ENCODE data around the gene CS. TPM values are rescaled to one million over a fixed set of nuclear protein-coding genes. Genes with fewer than 3 reads are reported as not detected.
A peak's percentile ranks its signal among the peaks of the same experiment; 100 is the strongest.

Gene CS
- total and polyA plus RNA-seq, 2 donors (not counting 1 experiment from before 2014, with no cell fraction given) = 117 to 170 TPM

GRCh38 chr12:56229082-56229481 lies 71.0 kb downstream of the CS start:
- H3K36me3 ChIP-seq (ENCODE audit: control insufficient read depth, insufficient read depth, low read length) = peaks cover 3% of the 10 kb centered on the region
- no peak overlapping the region for H3K9ac ChIP-seq (ENCODE audit: insufficient read depth, low read length)
- no peak overlapping the region for H2AFZ ChIP-seq (ENCODE audit: low read length)
- no peaks in the 10 kb centered on the region for H3K27me3 ChIP-seq (ENCODE audit: control insufficient read depth, insufficient read depth, low read length)
- no peak overlapping the region for H3K27ac ChIP-seq (ENCODE audit: insufficient read depth, low read length)
- no peaks in the 10 kb centered on the region for H4K20me1 ChIP-seq (ENCODE audit: control insufficient read depth, extremely low read depth, insufficient read depth, low read length)
- H3K79me2 ChIP-seq (ENCODE audit: control insufficient read depth, insufficient read depth, low read length) = no peaks in the 10 kb centered on the region
- TF ChIP-seq CTCF (conservative IDR thresholded peaks at IDR 0.05 in 1 of 2, IDR thresholded peaks at IDR 0.05 in 1 of 2; ENCODE audit: low read depth in 1 of 2, low read length in 2 of 2) (no peak), EZH2 (IDR thresholded peaks at IDR 0.05; ENCODE audit: low read length, missing control alignments) (no peak)
- no peak for DNase-seq (ENCODE audit: low read depth in 2 of 2)
- H3K4me2 ChIP-seq (ENCODE audit: extremely low read depth, insufficient read depth, low read length) = no peak overlapping the region
- no peak overlapping the region for H3K4me3 ChIP-seq (replicated peaks in 1 of 4; ENCODE audit: control extremely low read depth in 1 of 4, insufficient read depth in 1 of 4, low read depth in 3 of 4, low read length in 4 of 4)
- H3K4me1 ChIP-seq (ENCODE audit: control insufficient read depth, extremely low read depth, insufficient read depth, low read length) = peaks cover 3% of the 10 kb centered on the region
- H3K9me3 ChIP-seq (ENCODE audit: control insufficient read depth, insufficient read depth, low read depth, low read length) = no peaks in the 10 kb centered on the region

GRCh38 chr12:56224954-56225353 lies 75.2 kb downstream of the CS start:
- Histone ChIP-seq H2AFZ (ENCODE audit: low read length) (no peak overlapping the region), H3K4me1 (ENCODE audit: control insufficient read depth, extremely low read depth, insufficient read depth, low read length) (peaks cover 19% of the 10 kb centered on the region), H3K79me2 (ENCODE audit: control insufficient read depth, insufficient read depth, low read length) (peaks cover 10% of the 10 kb centered on the region), H4K20me1 (ENCODE audit: control insufficient read depth, extremely low read depth, insufficient read depth, low read length) (no peaks in the 10 kb centered on the region), H3K4me3 (replicated peaks in 1 of 4; ENCODE audit: control extremely low read depth in 1 of 4, insufficient read depth in 1 of 4, low read depth in 3 of 4, low read length in 4 of 4) (peak overlapping the region; percentile 75 to 82 (median 78)), H3K4me2 (ENCODE audit: extremely low read depth, insufficient read depth, low read length) (peak overlapping the region; percentile 88), H3K27me3 (ENCODE audit: control insufficient read depth, insufficient read depth, low read length) (no peaks in the 10 kb centered on the region), H3K9ac (ENCODE audit: insufficient read depth, low read length) (no peak overlapping the region), H3K36me3 (ENCODE audit: control insufficient read depth, insufficient read depth, low read length) (peaks cover 3% of the 10 kb centered on the region), H3K27ac (ENCODE audit: insufficient read depth, low read length) (peak overlapping the region; percentile 68), H3K9me3 (ENCODE audit: control insufficient read depth, insufficient read depth, low read depth, low read length) (no peaks in the 10 kb centered on the region)
- no peak for DNase-seq (ENCODE audit: low read depth in 2 of 2)
- TF ChIP-seq EZH2 (IDR thresholded peaks at IDR 0.05; ENCODE audit: low read length, missing control alignments) (no peak), CTCF (conservative IDR thresholded peaks at IDR 0.05 in 1 of 2, IDR thresholded peaks at IDR 0.05 in 1 of 2; ENCODE audit: low read depth in 1 of 2, low read length in 2 of 2) (no peak)

GRCh38 chr12:56224102-56224701 lies 75.9 kb downstream of the CS start, which contains the start of gene NABP2:
Gene NABP2, plus strand, starts transcription at chr12:56224342. Its CDS starts 515 bp downstream, at chr12:56224857.
- Histone ChIP-seq H3K4me3 (replicated peaks in 1 of 4; ENCODE audit: control extremely low read depth in 1 of 4, insufficient read depth in 1 of 4, low read depth in 3 of 4, low read length in 4 of 4) (peak within 1 kb of the TSS; percentile 75 to 82 (median 78)), H3K9me3 (ENCODE audit: control insufficient read depth, insufficient read depth, low read depth, low read length) (no peaks in the 10 kb centered on the region), H2AFZ (ENCODE audit: low read length) (peak within 1 kb of the TSS; percentile 85), H3K79me2 (ENCODE audit: control insufficient read depth, insufficient read depth, low read length) (peaks cover 16% of the 10 kb centered on the region), H3K9ac (ENCODE audit: insufficient read depth, low read length) (peak within 1 kb of the TSS; percentile 71), H3K27ac (ENCODE audit: insufficient read depth, low read length) (peak within 1 kb of the TSS; percentile 68), H3K4me2 (ENCODE audit: extremely low read depth, insufficient read depth, low read length) (peak within 1 kb of the TSS; percentile 88), H3K4me1 (ENCODE audit: control insufficient read depth, extremely low read depth, insufficient read depth, low read length) (peaks cover 19% of the 10 kb centered on the region), H3K27me3 (ENCODE audit: control insufficient read depth, insufficient read depth, low read length) (no peaks in the 10 kb centered on the region), H3K36me3 (ENCODE audit: control insufficient read depth, insufficient read depth, low read length) (peaks cover 3% of the 10 kb centered on the region), H4K20me1 (ENCODE audit: control insufficient read depth, extremely low read depth, insufficient read depth, low read length) (no peaks in the 10 kb centered on the region)
- peak; percentile 96 for DNase-seq (ENCODE audit: low read depth in 2 of 2)
- peak; percentile 70 to 87 for TF ChIP-seq CTCF (conservative IDR thresholded peaks at IDR 0.05 in 1 of 2, IDR thresholded peaks at IDR 0.05 in 1 of 2; ENCODE audit: low read depth in 1 of 2, low read length in 2 of 2)
- no peak for TF ChIP-seq EZH2 (IDR thresholded peaks at IDR 0.05; ENCODE audit: low read length, missing control alignments)
